NCI-H1930 (cell line): ENCODE data around the gene IFT81.
"Not testable (repeated sequence)": the region's sequence is repeated elsewhere in the genome, so short reads cannot be mapped to it uniquely, and the experiment has no call there.

Experiments used
- DNase-seq, 2 experiments: peaks; one replicate each; lab custom pipeline; 2025; lab: John Stamatoyannopoulos, UW

Gene IFT81

DNA sequence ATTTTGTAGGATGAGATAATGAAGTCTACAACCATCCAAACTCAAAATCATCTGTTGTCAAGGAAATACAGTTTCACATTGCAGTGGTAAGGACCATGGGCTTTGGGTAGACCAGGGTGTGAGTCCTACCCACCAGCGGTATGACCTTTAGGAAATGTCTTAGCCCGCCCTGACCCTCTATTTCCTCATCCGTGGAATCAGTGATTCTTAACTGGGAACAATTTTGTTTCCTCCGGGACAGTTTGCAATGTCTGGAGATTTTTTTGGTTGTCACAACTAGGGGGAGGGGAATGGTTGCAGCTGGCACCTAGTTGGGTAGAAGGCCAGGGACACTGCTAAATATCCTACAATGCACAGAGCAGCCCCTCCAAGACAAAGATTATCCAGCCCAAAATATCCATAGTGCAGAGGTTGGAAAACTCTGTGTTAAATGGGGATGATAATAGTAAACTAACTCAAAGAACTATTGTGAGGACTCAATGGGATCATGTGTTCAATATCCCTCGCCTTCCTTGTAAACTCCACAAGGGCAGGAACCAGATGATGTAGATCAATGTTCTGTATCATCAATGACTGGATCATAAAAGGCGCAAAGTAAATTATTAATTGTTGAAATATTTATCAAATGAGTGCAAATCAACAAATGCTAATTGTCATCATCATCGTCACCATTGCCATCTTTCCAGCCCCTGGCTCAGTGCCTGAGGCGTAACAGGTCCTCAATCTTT lies 15.7 kb upstream of the IFT81 start:
- DNase-seq: no peak

GRCh38 chr12:110109037-110109836 lies 14.9 kb upstream of the IFT81 start:
- no peak for DNase-seq

DNA sequence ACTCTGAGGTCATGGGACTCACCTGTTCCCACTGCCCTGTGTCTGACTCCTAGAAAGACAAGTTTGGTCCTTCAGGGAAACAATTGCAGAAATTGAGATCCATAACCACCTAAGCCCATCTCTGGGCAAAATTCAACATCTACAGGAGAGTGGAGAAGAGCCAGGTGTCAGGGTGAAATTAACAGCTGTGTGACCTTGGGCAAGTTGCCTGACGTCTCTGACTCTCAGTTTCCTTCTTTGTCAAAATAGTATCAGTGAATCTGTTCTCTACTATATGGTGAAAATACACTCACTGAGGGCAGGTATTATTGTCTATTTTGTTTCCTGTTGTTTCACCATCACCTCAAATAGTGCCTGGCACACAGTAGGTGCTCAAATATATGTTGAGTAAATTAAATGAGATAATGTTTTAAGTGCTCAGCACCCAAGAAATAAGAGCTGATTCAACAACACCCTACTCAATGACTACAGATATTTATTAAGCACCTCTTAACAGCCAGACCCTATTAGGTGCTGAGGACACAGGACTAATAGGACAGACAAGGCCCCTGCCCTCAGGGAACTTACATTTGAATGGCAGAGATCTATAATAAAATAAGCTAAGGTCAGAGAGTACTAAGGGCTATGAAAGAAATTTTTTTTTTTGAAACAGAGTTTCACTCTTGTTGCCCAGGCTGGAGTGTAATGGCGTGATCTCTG lies 14.2 kb upstream of the IFT81 start:
- no peak for DNase-seq

GRCh38 chr12:110111476-110112334 lies 12.5 kb upstream of the IFT81 start:
- no peak for DNase-seq

- DNase-seq: no peak
These were observed 11.9 kb upstream of the IFT81 start for GRCh38 chr12:110112335-110112660.

- no peak for DNase-seq
These were observed 9.6 kb upstream of the IFT81 start for GRCh38 chr12:110114528-110114937.

DNA sequence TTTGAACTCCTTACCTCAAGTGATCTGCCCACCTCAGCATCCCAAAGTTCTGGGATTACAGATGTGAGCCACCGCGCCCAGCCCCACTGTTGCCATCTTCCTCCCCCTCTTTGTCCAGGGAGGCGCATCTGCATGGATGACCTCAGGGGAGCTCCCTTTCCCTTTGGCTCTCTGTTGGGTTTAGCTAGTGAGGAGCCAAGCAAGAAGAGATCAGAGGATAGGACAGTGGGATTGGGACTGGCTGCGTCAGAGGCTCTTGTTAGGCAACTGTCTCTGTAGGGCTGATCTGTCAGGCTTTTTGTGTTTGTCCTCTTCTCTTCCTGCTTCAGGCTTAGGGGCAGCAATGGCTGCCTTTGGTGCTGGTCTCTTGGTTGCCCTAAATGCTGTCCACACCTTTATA lies 8.5 kb upstream of the IFT81 start:
- DNase-seq: no peak

- no peak for DNase-seq
These were observed 7.5 kb upstream of the IFT81 start for GRCh38 chr12:110116623-110117022.

GRCh38 chr12:110117210-110117609 lies 6.9 kb upstream of the IFT81 start:
- DNase-seq: not testable (repeated sequence)

GRCh38 chr12:110117956-110118685 lies 6.0 kb upstream of the IFT81 start:
- no peak for DNase-seq

- no peak for DNase-seq
These were observed 1.2 kb upstream of the IFT81 start for GRCh38 chr12:110122929-110123328.

- no peak for DNase-seq
These were observed 263 bp upstream of the IFT81 start for GRCh38 chr12:110123919-110124268.

- DNase-seq: no peak
These were observed 2.4 kb downstream of the IFT81 start for GRCh38 chr12:110126557-110126956.

- DNase-seq: no peak
These were observed 10.7 kb downstream of the IFT81 start for GRCh38 chr12:110134691-110135411.

DNA sequence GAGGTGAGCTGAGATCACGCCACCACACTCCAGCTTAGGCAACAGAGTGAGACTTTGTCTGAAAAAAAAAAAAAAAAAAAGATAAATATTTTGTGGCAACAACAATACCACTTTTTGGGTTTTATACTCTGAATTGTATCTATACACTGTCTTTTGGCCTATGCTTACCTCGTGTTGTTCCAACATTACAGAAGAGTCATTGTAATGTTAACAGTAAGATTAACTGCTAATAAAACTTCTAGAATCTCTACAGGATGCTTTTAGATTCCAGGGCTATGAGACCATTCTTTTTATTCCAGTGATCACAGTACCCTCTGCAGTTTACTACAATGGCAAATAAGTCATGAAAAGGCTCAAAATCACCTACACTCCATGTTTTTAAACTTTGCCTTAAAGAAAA lies 11.6 kb downstream of the IFT81 start:
- DNase-seq: no peak

- no peak for DNase-seq
These were observed 13.6 kb downstream of the IFT81 start for GRCh38 chr12:110137786-110138185.

DNA sequence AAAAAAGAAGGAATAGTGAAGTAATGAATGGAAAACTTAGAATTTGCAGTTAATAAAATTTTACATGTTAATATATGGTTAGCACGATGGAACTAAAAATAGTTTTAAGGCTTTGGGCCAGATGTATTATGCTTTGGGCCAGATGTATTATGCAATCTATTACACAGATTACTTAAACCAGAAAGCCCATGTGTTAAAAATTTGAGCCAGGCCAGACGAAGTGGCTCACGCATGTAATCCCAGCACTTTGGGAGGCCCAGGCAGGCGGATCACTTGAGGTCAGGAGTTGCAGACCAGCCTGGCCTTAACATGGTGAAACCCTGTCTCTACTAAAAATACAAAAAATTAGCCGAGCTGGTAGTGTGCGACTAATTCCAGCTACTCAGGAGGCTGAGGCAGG lies 17.2 kb downstream of the IFT81 start:
- DNase-seq: no peak

- DNase-seq: no peak
These were observed 22.8 kb downstream of the IFT81 start for GRCh38 chr12:110146986-110147385.

- no peak for DNase-seq
These were observed 25.0 kb downstream of the IFT81 start for GRCh38 chr12:110149086-110149660.

DNA sequence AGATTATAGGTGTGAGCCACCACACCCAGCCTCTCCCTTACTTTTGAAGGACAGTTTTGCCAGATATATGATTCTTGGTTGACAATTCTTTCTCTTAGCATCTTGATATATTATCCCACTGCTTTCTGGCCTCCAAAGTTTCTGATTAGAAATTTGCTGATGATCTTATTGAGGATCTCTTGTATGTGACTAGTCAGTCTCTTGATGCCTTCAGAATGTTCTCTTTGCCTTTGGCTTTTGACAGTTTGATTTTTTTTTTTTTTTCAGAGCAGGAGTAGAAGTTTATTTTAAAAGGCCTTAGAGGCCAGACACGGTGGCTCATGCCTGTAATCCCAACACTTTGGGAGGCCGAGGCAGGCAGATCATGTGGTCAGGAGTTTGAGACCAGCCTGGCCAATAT lies 32.6 kb downstream of the IFT81 start:
- no peak for DNase-seq
